Measurements from ENCODE around the gene SETD3. TPM values are rescaled to one million over a fixed set of nuclear protein-coding genes. Genes with fewer than 3 reads are reported as not detected.
"Not testable (repeated sequence)": the region's sequence is repeated elsewhere in the genome, so short reads cannot be mapped to it uniquely, and the experiment has no call there.

The SETD3 gene
- total RNA-seq, 4 donors from 2014 or later: 61.8 to 78.3 (median 70.1) TPM

DNA sequence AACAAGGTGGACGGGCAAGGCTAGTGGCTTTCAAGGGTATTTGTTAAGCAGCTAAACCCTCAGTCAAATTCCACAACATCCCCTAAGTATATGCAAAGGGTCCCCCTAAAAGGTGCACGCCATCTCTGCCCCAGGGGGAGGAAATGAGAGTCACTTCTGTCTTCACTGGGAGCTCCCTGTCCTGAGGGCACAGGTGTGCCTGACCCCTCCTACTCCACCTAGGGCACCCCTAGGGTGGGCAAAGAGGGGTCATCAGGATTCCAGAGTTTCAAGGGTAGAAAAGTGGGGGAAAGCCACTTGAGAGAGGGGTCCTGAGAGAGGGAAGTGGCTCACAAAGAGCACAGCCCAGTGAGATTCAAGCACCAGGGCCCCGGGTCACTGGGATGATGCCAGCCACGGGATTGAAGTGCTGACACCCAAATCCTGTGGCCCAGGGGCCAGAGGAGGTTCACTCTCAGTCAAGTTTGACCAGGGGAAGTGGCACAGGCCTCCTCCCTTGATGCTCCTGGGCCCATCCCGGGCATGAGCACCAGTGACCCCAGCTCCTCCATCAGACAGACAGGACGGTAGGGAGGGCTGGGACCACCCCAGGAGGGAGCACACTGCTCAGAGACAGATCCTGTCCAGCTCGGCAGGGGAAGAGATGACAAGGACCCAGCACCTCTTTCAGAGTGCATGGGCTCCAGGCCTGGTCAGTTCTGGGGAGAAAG is 126.3 kb downstream of the SETD3 start:
- TF ChIP-seq, protein P1, sequence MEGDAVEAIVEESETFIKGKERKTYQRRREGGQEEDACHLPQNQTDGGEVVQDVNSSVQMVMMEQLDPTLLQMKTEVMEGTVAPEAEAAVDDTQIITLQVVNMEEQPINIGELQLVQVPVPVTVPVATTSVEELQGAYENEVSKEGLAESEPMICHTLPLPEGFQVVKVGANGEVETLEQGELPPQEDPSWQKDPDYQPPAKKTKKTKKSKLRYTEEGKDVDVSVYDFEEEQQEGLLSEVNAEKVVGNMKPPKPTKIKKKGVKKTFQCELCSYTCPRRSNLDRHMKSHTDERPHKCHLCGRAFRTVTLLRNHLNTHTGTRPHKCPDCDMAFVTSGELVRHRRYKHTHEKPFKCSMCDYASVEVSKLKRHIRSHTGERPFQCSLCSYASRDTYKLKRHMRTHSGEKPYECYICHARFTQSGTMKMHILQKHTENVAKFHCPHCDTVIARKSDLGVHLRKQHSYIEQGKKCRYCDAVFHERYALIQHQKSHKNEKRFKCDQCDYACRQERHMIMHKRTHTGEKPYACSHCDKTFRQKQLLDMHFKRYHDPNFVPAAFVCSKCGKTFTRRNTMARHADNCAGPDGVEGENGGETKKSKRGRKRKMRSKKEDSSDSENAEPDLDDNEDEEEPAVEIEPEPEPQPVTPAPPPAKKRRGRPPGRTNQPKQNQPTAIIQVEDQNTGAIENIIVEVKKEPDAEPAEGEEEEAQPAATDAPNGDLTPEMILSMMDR (IDR thresholded peaks at IDR 0.05): no peak
- ATAC-seq (ENCODE audit: low FRiP score) (no peak), DNase-seq (ENCODE audit: low spot score) (no peak)

DNA sequence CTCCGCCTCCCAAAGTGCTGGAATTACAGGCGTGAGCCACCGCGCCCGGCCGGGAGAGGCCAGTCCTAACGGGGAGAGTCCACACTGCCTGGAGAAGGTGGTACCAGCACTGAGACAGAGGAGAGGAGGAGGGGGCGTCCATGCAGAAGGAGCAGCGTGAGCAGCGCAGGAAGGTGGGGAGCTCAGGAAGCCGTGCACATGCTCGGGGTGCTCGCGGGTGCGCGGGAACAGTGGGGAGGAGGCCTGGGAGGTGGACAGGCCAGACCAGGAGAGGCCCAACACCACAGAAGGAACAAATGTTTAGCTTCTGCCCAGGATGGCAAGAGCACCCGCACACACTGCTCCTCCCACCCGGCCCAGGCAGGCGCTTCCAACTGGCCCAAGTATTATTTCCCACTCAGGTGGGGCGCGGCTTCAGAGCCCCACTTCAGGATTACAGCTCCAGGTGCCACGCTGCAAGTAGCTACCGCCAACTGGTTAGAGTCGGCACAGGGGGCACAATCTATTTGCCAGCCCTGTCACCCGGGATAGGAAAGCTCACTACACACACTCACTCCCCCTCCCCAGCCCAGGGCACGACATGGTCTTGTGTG is 127.9 kb downstream of the SETD3 start:
- no peak for DNase-seq (ENCODE audit: low spot score)

DNA sequence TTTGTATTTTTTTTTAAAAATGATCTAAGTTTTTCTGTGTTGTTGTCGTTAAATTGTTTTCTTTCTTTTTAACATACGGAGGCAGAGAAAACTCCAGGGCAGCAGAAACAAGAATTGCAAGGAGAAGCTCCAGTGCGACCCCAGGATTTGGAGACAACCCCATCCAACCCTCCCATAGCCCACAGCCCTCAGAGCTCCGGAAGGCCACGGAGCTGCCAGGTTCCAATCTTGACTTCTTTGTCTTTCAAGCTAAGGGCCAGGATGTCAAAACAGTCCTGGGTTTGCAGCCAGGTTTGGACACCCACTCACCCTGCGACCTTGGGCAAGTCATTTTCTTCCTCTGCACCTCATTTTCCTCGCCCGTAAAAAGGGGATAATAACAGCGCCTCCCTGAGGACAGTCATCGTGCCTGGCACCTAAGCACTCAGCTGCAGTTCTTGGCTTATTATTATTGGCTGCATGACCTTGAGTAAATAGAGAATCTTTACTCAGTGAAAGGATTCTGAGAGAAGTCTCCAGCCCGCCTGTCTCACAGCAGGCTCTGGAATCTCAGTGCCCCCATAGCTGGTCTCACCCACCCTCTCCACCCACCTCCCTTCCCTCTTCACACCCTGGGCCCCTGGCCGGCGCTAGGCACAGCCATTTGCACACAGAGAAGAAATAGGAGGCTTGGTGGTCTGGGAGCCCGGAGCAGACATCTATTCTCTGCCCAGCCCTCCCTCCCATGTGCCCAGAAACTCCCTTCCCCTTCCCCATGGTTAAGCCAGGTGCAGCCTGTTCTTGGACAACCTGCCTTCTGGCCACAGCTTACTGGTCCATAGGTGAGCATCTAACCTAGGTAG is 129.3 kb downstream of the SETD3 start:
- no peak for ATAC-seq (ENCODE audit: low FRiP score)
- TF ChIP-seq, protein P1 (IDR thresholded peaks at IDR 0.05): no peak
- no peak for DNase-seq (ENCODE audit: low spot score)

More for the DNA sequence above, 127.9 kb downstream of the SETD3 start:
- no peak for ATAC-seq (ENCODE audit: low FRiP score)
- TF ChIP-seq, protein P1 (IDR thresholded peaks at IDR 0.05): no peak

DNA sequence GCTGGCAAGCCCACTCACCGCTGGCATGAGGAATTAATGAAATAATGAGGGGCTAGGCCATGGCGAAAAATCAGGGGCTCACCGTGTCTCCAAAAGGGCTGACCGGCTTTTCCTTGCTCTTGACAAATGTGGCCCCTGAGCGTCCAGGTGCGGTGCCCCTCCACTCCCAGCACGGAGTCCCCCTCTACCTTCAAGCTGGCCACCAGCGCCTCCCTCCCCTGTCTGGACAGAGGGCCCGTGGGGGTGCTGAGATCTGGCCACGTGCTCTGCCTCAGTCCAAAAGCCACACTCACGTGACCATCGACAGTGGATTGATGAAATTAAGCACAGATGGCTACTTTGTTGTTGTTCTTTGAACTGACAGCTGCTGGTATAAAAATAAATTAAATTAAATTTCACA is 129.9 kb downstream of the SETD3 start:
- ATAC-seq (ENCODE audit: low FRiP score): no peak

DNA sequence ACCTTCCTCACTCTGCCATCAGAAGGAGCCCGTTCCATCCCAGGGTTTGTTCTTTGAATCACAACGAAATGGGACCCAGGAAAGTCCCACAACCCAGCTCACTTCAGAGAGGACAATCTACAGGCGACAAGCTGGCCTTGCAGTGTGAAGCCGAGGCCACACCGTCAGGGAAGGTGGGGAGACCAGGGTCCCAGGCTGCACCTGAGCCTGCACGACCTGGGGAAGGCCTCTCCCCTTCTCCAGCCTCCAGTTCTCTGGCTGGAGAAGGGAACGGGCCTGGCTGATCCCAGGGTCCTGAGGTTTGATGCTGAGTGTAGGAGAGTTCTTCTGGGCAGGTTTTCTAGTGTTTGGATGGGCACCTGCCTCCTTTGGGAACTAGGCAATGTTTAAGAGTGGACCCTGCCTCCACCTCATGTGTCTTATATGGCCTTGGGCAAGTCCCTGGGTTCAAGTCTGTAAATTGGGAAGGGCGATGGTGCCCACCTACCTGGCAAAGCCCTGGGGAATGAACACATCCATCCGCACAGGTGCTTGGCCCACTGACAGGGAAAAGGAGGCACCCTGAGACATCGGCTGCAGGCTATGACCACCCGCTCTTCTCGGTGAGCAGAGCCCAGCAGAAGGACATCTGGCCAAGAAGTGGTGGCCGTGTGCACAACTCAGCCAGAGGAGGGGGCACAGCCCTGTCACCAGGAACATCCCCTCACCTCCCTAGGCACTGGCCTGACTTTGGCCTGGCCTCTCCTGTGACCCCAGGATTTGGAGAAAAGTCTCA is 130.8 kb downstream of the SETD3 start:
- TF ChIP-seq, protein P1 (IDR thresholded peaks at IDR 0.05): no peak
- DNase-seq (ENCODE audit: low spot score) (no peak), ATAC-seq (ENCODE audit: low FRiP score) (no peak)

More for the DNA sequence above, 129.9 kb downstream of the SETD3 start:
- TF ChIP-seq, protein P1 (IDR thresholded peaks at IDR 0.05): no peak
- no peak for DNase-seq (ENCODE audit: low spot score)

DNA sequence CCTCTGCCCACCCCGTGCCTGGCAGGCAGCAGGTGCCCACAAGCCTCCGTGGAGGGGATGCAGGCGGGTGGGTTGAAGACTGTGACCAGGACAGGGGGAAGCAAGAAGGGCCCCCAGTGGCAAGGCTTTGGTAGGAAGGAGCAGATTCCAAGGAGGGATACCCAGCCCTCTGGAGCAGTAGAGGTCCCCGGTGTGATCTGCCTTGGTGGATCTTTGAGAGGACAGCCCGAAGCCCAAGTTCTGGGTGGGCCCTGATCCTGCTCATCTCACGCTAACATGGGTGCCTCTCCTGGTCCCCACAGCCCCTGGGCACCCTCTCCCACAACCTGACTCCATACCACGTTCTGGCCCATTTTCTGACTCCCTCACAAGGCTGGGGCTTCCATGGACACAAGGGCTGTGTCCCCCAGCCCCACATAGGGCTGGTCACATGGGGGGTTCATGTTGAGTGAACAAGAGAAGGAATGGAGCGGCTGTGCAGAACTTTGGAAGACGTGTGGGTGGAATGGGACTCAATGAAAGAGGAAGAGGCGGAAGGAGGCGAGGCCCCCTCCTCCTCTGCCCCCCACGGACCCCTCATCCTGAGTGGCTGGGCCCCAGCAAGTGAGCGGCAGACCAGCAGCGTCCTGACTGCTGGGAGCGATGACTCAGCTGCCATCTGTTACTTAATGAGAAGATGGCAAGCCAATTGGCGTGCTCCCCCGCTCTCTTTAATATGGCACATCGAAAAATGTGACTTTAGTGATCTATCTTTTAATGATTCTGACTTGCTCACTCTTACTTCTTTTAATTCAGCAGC is 131.6 kb downstream of the SETD3 start:
- ATAC-seq (ENCODE audit: low FRiP score) (no peak), DNase-seq (ENCODE audit: low spot score) (no peak)
- TF ChIP-seq, protein P1 (IDR thresholded peaks at IDR 0.05): no peak

DNA sequence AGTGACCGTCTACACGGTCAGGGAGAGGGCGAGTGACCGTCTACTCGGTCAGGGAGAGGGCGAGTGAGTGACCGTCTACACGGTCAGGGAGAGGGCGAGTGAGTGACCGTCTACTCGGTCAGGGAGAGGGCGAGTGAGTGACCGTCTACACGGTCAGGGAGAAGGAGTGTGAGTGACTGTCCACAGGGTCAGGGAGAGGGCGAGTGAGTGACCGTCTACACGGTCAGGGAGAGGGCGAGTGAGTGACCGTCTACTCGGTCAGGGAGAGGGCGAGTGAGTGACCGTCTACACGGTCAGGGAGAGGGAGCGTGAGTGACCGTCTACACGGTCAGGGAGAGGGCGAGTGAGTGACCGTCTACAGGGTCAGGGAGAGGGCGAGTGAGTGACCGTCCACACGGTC is 132.4 kb downstream of the SETD3 start:
- not testable (repeated sequence) for ATAC-seq (ENCODE audit: low FRiP score); DNase-seq (ENCODE audit: low spot score)
